GM12878 (cell line): ENCODE measurements around the gene ZBTB38. TPM values are rescaled to one million over a fixed set of nuclear protein-coding genes. Genes with fewer than 3 reads are reported as not detected.

Experiments used
- ATAC-seq: fragments of 200-7000 bp; cut with Tn5 transposase; 3 replicates; pipeline ENCODE4 v1.9.1; 2020; ENCODE audit warnings: mild to moderate bottlenecking, moderate library complexity
- BruUV-seq: library from RNA; stranded (reverse); fragments of 400-500 nt; replicated peaks from 2 replicates; lab custom pipeline; 2021; lab: Mats Ljungman, UMichigan
- CTCF ChIA-PET: fragments of 300-600 bp; sonication (Branson Sonifier 250); formaldehyde crosslinking; extraction: SDS; loops from one replicate; lab custom pipeline; 2021; ENCODE audit warnings: inconsistent platforms; lab: Yijun Ruan, JAX
- POLR2A ChIA-PET: fragments of 350-600 bp; formaldehyde crosslinking; extraction: SDS; loops from one replicate; lab custom pipeline; 2021; ENCODE audit warnings: inconsistent platforms; lab: Charles Lee
- RAD21 ChIA-PET: fragments of 300-600 bp; sonication (Branson Sonifier 250); formaldehyde crosslinking; loops from one replicate; lab custom pipeline; 2023; ENCODE audit warnings: antibody characterized with exemption; ENCODE audit not compliant: unreplicated experiment; lab: Charles Lee
- SMC1A ChIA-PET: fragments of 300-600 bp; sonication (Branson Sonifier 250); formaldehyde crosslinking; loops from one replicate; lab custom pipeline; 2023; ENCODE audit not compliant: unreplicated experiment, uncharacterized antibody; lab: Charles Lee
- DNase-seq: peaks from one replicate; pipeline ENCODE4 v3.0.0-alpha.2; 2011; ENCODE audit warnings: low read depth, low spot score
- FAIRE-seq: peaks from 3 replicates; lab custom pipeline; 2011; peaks lifted over from hg19 to GRCh38; lab: Jason Lieb, UNC
- H2AFZ ChIP-seq: 2 replicates; pipeline ENCODE4 v1.6.0; 2011; ENCODE audit warnings: low read depth, low read length, control low read depth; ENCODE audit not compliant: control insufficient read depth
- H3K27ac ChIP-seq: 2 replicates; pipeline ENCODE4 v1.5.1; 2011; ENCODE audit warnings: control low read depth; ENCODE audit not compliant: control insufficient read depth, insufficient read depth
- H3K27me3 ChIP-seq, 2 experiments: replicated peaks in 1 of 2; 2 replicates each; pipeline versions ENCODE4 v1.6.0 to v1.6.1; 2011; ENCODE audit warnings: low read length in 1 of 2; ENCODE audit not compliant: control insufficient read depth in 2 of 2, insufficient read depth in 2 of 2
- H3K36me3 ChIP-seq, 2 experiments: 2 replicates each; pipeline ENCODE4 v1.5.1; 2011; ENCODE audit warnings: low read length in 1 of 2; ENCODE audit not compliant: control insufficient read depth in 2 of 2, insufficient read depth in 2 of 2
- H3K4me1 ChIP-seq: 2 replicates; pipeline ENCODE4 v1.6.1; 2011; ENCODE audit warnings: mild to moderate bottlenecking, low read length, moderate library complexity, mixed read lengths; ENCODE audit not compliant: control insufficient read depth, insufficient read depth
- H3K4me2 ChIP-seq: 2 replicates; pipeline ENCODE4 v1.6.0; 2011; ENCODE audit warnings: control low read depth; ENCODE audit not compliant: control insufficient read depth, insufficient read depth
- H3K4me3 ChIP-seq: fragments of 200-600 bp; sonication (generic); 2 replicates; pipeline ENCODE4 v1.5.1; 2016
- H3K79me2 ChIP-seq: 2 replicates; pipeline ENCODE4 v1.6.0; 2011; ENCODE audit warnings: low read length; ENCODE audit not compliant: control insufficient read depth, insufficient read depth
- H3K9ac ChIP-seq: 2 replicates; pipeline ENCODE4 v1.8.0; 2011; ENCODE audit warnings: low read length, control low read depth, mixed read lengths; ENCODE audit not compliant: control insufficient read depth, insufficient read depth
- H3K9me3 ChIP-seq: replicated peaks from 3 replicates; pipeline ENCODE4 v1.5.1; 2011; ENCODE audit warnings: mild to moderate bottlenecking, low read length; ENCODE audit not compliant: control insufficient read depth, insufficient read depth
- H4K20me1 ChIP-seq: 2 replicates; pipeline ENCODE4 v1.6.0; 2011; ENCODE audit not compliant: control insufficient read depth, insufficient read depth
- ATF7 ChIP-seq: fragments of 450-650 bp; IDR thresholded peaks from 2 replicates; pipeline ENCODE4 v1.6.1; 2016; ENCODE audit warnings: low read depth, mild to moderate bottlenecking
- BCLAF1 ChIP-seq: fragments of 450-650 bp; IDR thresholded peaks from 2 replicates; pipeline ENCODE4 v1.6.1; 2017; ENCODE audit warnings: antibody characterized with exemption, mild to moderate bottlenecking, moderate library complexity
- BHLHE40 ChIP-seq, 2 experiments: fragments of 450-650 bp in 1 of 2; IDR thresholded peaks; 2 replicates each; pipeline ENCODE4 v1.6.1; 2011 to 2017; ENCODE audit warnings: low read depth in 2 of 2, borderline replicate concordance in 1 of 2, improper control_type of control experiment in 1 of 2, low read length in 1 of 2, mild to moderate bottlenecking in 1 of 2
- BRCA1 ChIP-seq: IDR thresholded peaks from 2 replicates; pipeline ENCODE4 v1.6.1; 2011; ENCODE audit warnings: low read depth, low read length, improper control_type of control experiment
- JUND ChIP-seq: IDR thresholded peaks from 2 replicates; pipeline ENCODE4 v1.6.1; 2012; ENCODE audit warnings: low read depth, mild to moderate bottlenecking, low read length, improper control_type of control experiment, moderate library complexity
- LARP7 ChIP-seq: fragments of 450-650 bp; IDR thresholded peaks from 2 replicates; pipeline ENCODE4 v1.6.1; 2017; ENCODE audit warnings: mild to moderate bottlenecking
- MTA2 ChIP-seq: fragments of 450-650 bp; IDR thresholded peaks from 2 replicates; pipeline ENCODE4 v1.6.1; 2016; ENCODE audit warnings: low read depth, mild to moderate bottlenecking, moderate library complexity
- PAX5 ChIP-seq: IDR thresholded peaks from 2 replicates; pipeline ENCODE4 v1.6.1; 2011; ENCODE audit warnings: low read depth, low read length, borderline replicate concordance
- POLR2AphosphoS5 ChIP-seq: IDR thresholded peaks from 2 replicates; pipeline ENCODE4 v1.6.1; 2011; ENCODE audit warnings: mild to moderate bottlenecking, low read length, inconsistent platforms
- RAD21 ChIP-seq: IDR thresholded peaks from 2 replicates; pipeline ENCODE4 v1.6.1; 2011; ENCODE audit warnings: mild to moderate bottlenecking, low read depth, low read length, moderate library complexity; ENCODE audit not compliant: insufficient read depth
- RUNX3 ChIP-seq: IDR thresholded peaks from 2 replicates; pipeline ENCODE4 v1.6.1; 2012; ENCODE audit warnings: low read length, inconsistent platforms
- SMAD1 ChIP-seq: fragments of 450-650 bp; IDR thresholded peaks from 2 replicates; pipeline ENCODE4 v1.6.1; 2018; ENCODE audit warnings: mild to moderate bottlenecking, low read depth; ENCODE audit not compliant: partially characterized antibody
- SREBF1 ChIP-seq: IDR thresholded peaks from 2 replicates; pipeline ENCODE4 v1.6.1; 2012; ENCODE audit warnings: mild to moderate bottlenecking, low read length
- TARDBP ChIP-seq: IDR thresholded peaks from 2 replicates; pipeline ENCODE4 v1.6.1; 2016; ENCODE audit warnings: borderline replicate concordance
- TCF3 ChIP-seq: IDR thresholded peaks from 2 replicates; pipeline ENCODE4 v1.6.1; 2012; ENCODE audit warnings: low read depth, mild to moderate bottlenecking, low read length, borderline replicate concordance; ENCODE audit not compliant: insufficient read depth
- TCF7 ChIP-seq: IDR thresholded peaks from 2 replicates; pipeline ENCODE4 v1.6.1; 2014; ENCODE audit warnings: antibody characterized with exemption, borderline replicate concordance
- WRNIP1 ChIP-seq: IDR thresholded peaks from 2 replicates; pipeline ENCODE4 v1.6.1; 2011; ENCODE audit warnings: low read depth, low read length, improper control_type of control experiment, borderline replicate concordance
- YBX1 ChIP-seq: fragments of 450-650 bp; IDR thresholded peaks from 2 replicates; pipeline ENCODE4 v1.6.1; 2016; ENCODE audit warnings: antibody characterized with exemption
- ZNF207 ChIP-seq: fragments of 450-650 bp; IDR thresholded peaks from 2 replicates; pipeline ENCODE4 v1.6.1; 2014; ENCODE audit warnings: antibody characterized with exemption, mild to moderate bottlenecking, borderline replicate concordance
- in situ Hi-C: fragments of 300-500 bp; cut with MboI; formaldehyde crosslinking; loops from 9 replicates; pipeline ENCODE4 v1.14.3; 2018; ENCODE audit warnings: mixed read lengths
- intact Hi-C: fragments of 100-400 bp; cut with micrococcal nuclease; formaldehyde crosslinking; loops from one replicate; pipeline ENCODE4 v1.14.2; 2022; ENCODE audit not compliant: unreplicated experiment
- polyA plus RNA-seq, 11 experiments: library from polyadenylated mRNA; depleted of rRNA in 4 of 11; unstranded in 6 of 11; stranded (reverse) in 5 of 11; fragments of >200 nt; fragmentation: Nextera tagmentation in 4 of 11; fragmentation: Illumina TruSeq in 1 of 11; extraction: Ambion mirVana in 4 of 11; extraction: Trizol in 1 of 11; gene quantifications; 1 replicate in 1 of 11; 2 replicates in 10 of 11; pipeline versions ENCODE4 v1.2.1 to v1.2.3, GENCODE V29; 2011 to 2016; ENCODE audit warnings: inconsistent platforms in 2 of 11, missing spikeins in 2 of 11, low read depth in 1 of 11
- total RNA-seq, 4 experiments: library from RNA; depleted of rRNA in 3 of 4; stranded (reverse); fragments of >200 nt in 3 of 4; fragmentation: Illumina TruSeq in 1 of 4; extraction: Trizol in 1 of 4; gene quantifications; 2 replicates each; pipeline versions ENCODE4 v1.2.1 to v1.2.3, GENCODE V29; 2013 to 2021
- TF ChIP-seq, protein P1 (sequence below): IDR thresholded peaks from 2 replicates; pipeline ENCODE4 v1.6.1; 2011; ENCODE audit warnings: borderline replicate concordance, low read depth, mild to moderate bottlenecking, moderate library complexity, low read length; ENCODE audit not compliant: insufficient read depth, poor library complexity, severe bottlenecking

Gene ZBTB38
- total and polyA plus RNA-seq, 10 of the 15 experiments (the other 5 are each of a cell fraction or from before 2014, with no cell fraction given), result 34.2 to 115 (median 88.6) TPM

DNA sequence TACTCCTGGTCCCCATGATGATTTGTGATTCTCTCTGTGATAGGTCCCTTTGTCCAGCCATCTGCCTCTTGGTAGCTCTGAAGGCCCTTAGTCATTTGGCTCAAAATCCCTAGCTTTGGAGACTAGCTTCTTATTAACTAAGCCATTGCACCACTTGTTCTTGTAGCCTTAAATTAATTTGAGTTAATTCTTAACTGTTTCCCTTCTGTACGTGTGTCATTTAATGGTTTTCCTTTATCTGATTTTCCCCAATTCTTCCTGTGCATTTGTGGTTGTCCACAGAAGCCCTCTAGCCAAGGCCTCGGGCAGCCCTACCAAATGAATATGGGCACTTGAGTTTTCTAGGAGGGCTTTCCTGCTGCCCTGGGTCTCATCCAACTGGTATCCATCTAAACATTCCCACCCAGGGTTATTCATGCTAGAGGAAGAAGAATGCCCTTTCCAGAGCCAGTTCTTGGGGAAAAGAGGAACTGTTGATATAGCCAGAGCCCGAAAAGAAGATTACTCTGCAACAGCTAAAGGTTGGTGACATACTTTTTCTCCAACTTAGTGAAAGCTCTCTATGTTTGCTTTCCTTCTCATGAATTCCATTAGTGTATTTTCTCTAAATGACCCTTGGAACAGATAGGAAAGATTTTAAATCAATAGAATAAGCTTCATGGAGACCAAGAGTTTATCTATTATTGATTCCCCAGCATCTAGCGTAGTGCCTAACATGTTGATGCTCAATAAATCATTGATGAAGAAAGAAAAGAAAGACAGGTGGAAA lies 44.2 kb upstream of the ZBTB38 start (continued):
- TF ChIP-seq YBX1, result no peak
- TF ChIP-seq, protein P1, sequence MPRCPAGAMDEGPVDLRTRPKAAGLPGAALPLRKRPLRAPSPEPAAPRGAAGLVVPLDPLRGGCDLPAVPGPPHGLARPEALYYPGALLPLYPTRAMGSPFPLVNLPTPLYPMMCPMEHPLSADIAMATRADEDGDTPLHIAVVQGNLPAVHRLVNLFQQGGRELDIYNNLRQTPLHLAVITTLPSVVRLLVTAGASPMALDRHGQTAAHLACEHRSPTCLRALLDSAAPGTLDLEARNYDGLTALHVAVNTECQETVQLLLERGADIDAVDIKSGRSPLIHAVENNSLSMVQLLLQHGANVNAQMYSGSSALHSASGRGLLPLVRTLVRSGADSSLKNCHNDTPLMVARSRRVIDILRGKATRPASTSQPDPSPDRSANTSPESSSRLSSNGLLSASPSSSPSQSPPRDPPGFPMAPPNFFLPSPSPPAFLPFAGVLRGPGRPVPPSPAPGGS, result no peak
- TF ChIP-seq ATF7, result no peak
- no peak for TF ChIP-seq TCF3
- no peak for TF ChIP-seq SMAD1

DNA sequence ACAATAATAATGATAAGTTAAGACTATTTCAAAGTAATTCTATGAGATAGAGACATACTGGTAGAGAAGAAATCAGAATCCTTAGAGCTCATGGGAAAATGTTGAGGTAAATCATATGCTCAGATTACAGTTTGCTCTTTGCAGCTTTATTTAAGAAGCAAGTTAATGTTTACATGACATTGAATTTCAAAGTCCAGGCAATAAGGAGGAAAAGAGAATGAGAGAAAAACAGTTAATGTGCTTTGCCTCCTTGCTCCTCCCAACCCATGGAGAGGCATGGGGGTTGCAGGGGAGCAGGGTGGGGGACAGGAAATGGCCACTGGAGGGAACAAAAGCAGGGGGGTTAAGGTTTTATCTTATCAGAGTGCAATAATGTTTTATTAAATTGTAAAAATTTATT lies 42.2 kb upstream of the ZBTB38 start:
- in situ Hi-C loops, result no loop called here
- FAIRE-seq, result no peak
- CTCF ChIA-PET, result interaction anchor here (1.0 to 1.6 kb wide), 5 partner anchors 10 to 129 kb away, joined by 3 to 11 read pairs (median 3); no protein-coding TSS in a partner anchor
- TF ChIP-seq LARP7 (no peak), RAD21 (no peak), BHLHE40 (IDR thresholded peaks at IDR 0.05; ENCODE audit: borderline replicate concordance in 1 of 2, low read depth in 2 of 2, low read length in 1 of 2) (no peak), PAX5 (no peak), TARDBP (no peak), JUND (no peak), BRCA1 (no peak), TCF7 (no peak), RUNX3 (no peak), ZNF207 (no peak), BCLAF1 (no peak), WRNIP1 (no peak), POLR2AphosphoS5 (no peak), MTA2 (no peak), SREBF1 (no peak)

More for the DNA sequence above, 42.2 kb upstream of the ZBTB38 start:
- H3K79me2 ChIP-seq, result no peaks in the 10 kb centered on the region
- no peak overlapping the region for H3K4me2 ChIP-seq
- no TSS peak for BruUV-seq
- no peak overlapping the region for H3K9ac ChIP-seq
- H4K20me1 ChIP-seq, result no peaks in the 10 kb centered on the region
- H3K27ac ChIP-seq, result no peak overlapping the region
- ATAC-seq, result no peak
- H3K36me3 ChIP-seq, result no peaks in the 10 kb centered on the region
- intact Hi-C loops, result no loop called here
- no peaks in the 10 kb centered on the region for H3K27me3 ChIP-seq
- no peak overlapping the region for H2AFZ ChIP-seq
- H3K9me3 ChIP-seq, result no peaks in the 10 kb centered on the region; the same call in 2 of the 3 replicates
- ChIA-PET SMC1A (interaction anchor here (0.7 to 9.9 kb wide), 8 partner anchors 9 to 77 kb away, joined by 3 to 98 read pairs (median 6); no protein-coding TSS in a partner anchor), RAD21 (interaction anchor here (1.4 to 2.7 kb wide), 5 partner anchors 10 to 116 kb away, joined by 3 to 14 read pairs (median 6); no protein-coding TSS in a partner anchor), POLR2A (interaction anchor here (1.0 to 1.5 kb wide), 3 partner anchors 9 to 11 kb away, joined by 3 to 5 read pairs (median 3); no protein-coding TSS in a partner anchor)
- no peak for DNase-seq
- no peak overlapping the region for H3K4me3 ChIP-seq
- H3K4me1 ChIP-seq, result peaks cover 19% of the 10 kb centered on the region
